Activated CD8-positive, alpha-beta memory T cell treated with anti-CD3 and anti-CD28 coated beads, Interleukin-2, amount 50 U/mL, for 48 hours (primary cell): ENCODE results near the gene CLDN24.
"Not testable (repeated sequence)": the region's sequence is repeated elsewhere in the genome, so short reads cannot be mapped to it uniquely, and the experiment has no call there.

ENCODE experiments used
- DNase-seq: peaks from one replicate; pipeline ENCODE4 v3.0.0-alpha.2; 2020

Gene CLDN24

GRCh38 chr4:183345261-183345660 is 23.0 kb upstream of the CLDN24 start:
- DNase-seq = no peak

- DNase-seq = no peak
Measured at GRCh38 chr4:183344523-183345255, 22.5 kb upstream of the CLDN24 start.

GRCh38 chr4:183343730-183344129 is 21.5 kb upstream of the CLDN24 start:
- DNase-seq = no peak

- no peak for DNase-seq
Measured at GRCh38 chr4:183342541-183343533, 20.6 kb upstream of the CLDN24 start.

- no peak for DNase-seq
Measured at GRCh38 chr4:183337833-183338232, 15.6 kb upstream of the CLDN24 start.

GRCh38 chr4:183337349-183337748 is 15.1 kb upstream of the CLDN24 start:
- DNase-seq = no peak

GRCh38 chr4:183335369-183335940 is 13.2 kb upstream of the CLDN24 start:
- DNase-seq = no peak

GRCh38 chr4:183333983-183334382 is 11.8 kb upstream of the CLDN24 start:
- no peak for DNase-seq

GRCh38 chr4:183333202-183333601 is 11.0 kb upstream of the CLDN24 start:
- DNase-seq = no peak

GRCh38 chr4:183332447-183332846 is 10.2 kb upstream of the CLDN24 start:
- no peak for DNase-seq

- no peak for DNase-seq
Measured at GRCh38 chr4:183330841-183331240, 8.6 kb upstream of the CLDN24 start.

GRCh38 chr4:183329954-183330742 is 7.9 kb upstream of the CLDN24 start:
- DNase-seq = no peak

GRCh38 chr4:183329244-183329643 is 7.0 kb upstream of the CLDN24 start:
- no peak for DNase-seq

GRCh38 chr4:183328832-183329231 is 6.6 kb upstream of the CLDN24 start:
- no peak for DNase-seq

GRCh38 chr4:183327827-183328226 is 5.6 kb upstream of the CLDN24 start:
- DNase-seq = no peak

GRCh38 chr4:183326853-183327252 is 4.6 kb upstream of the CLDN24 start:
- DNase-seq = no peak

GRCh38 chr4:183326387-183326786 is 4.2 kb upstream of the CLDN24 start:
- not testable (repeated sequence) for DNase-seq

- DNase-seq = no peak
Measured at GRCh38 chr4:183324619-183325018, 2.4 kb upstream of the CLDN24 start.

- not testable (repeated sequence) for DNase-seq
Measured at GRCh38 chr4:183324056-183324455, 1.8 kb upstream of the CLDN24 start.

- no peak for DNase-seq
Measured at GRCh38 chr4:183323295-183323694, 1.1 kb upstream of the CLDN24 start.

GRCh38 chr4:183321516-183321915 is 710 bp downstream of the CLDN24 start:
- DNase-seq = no peak

GRCh38 chr4:183321079-183321478 is 1.1 kb downstream of the CLDN24 start:
- no peak for DNase-seq
